ENCODE data around the gene FKBP1B. TPM values are rescaled to one million over a fixed set of nuclear protein-coding genes. Genes with fewer than 3 reads are reported as not detected.
A peak's percentile ranks its signal among the peaks of the same experiment; 100 is the strongest.
"Not testable (repeated sequence)": the region's sequence is repeated elsewhere in the genome, so short reads cannot be mapped to it uniquely, and the experiment has no call there.

FKBP1B gene
- total RNA-seq, 1 donor from 2014 or later: 30.0 TPM

- Histone ChIP-seq H3K36me3 (ENCODE audit: control insufficient read depth, insufficient read depth, low read length) (no peaks in the 10 kb centered on the region), H3K4me3 (ENCODE audit: low read depth, low read length) (no peak overlapping the region), H3K27me3 (ENCODE audit: control insufficient read depth, insufficient read depth, low read length) (no peaks in the 10 kb centered on the region)
- no peak for TF ChIP-seq CTCF (IDR thresholded peaks at IDR 0.05; ENCODE audit: insufficient read depth, low read length, severe bottlenecking)
- FAIRE-seq (no peak), DNase-seq (ENCODE audit: low read depth) (no peak)
These were observed 57.8 kb downstream of the FKBP1B start for GRCh38 chr2:24107336-24107735.

GRCh38 chr2:24109431-24109830 lies 59.9 kb downstream of the FKBP1B start:
- DNase-seq (ENCODE audit: low read depth); H3K36me3 ChIP-seq (ENCODE audit: control insufficient read depth, insufficient read depth, low read length); H3K27me3 ChIP-seq (ENCODE audit: control insufficient read depth, insufficient read depth, low read length); H3K4me3 ChIP-seq (ENCODE audit: low read depth, low read length); FAIRE-seq: not testable (repeated sequence)

GRCh38 chr2:24110660-24111303 lies 61.2 kb downstream of the FKBP1B start:
- Histone ChIP-seq H3K36me3 (ENCODE audit: control insufficient read depth, insufficient read depth, low read length) (no peaks in the 10 kb centered on the region), H3K27me3 (ENCODE audit: control insufficient read depth, insufficient read depth, low read length) (no peaks in the 10 kb centered on the region), H3K4me3 (ENCODE audit: low read depth, low read length) (no peak overlapping the region)
- FAIRE-seq (no peak), DNase-seq (ENCODE audit: low read depth) (no peak)
- TF ChIP-seq CTCF (IDR thresholded peaks at IDR 0.05; ENCODE audit: insufficient read depth, low read length, severe bottlenecking): no peak

GRCh38 chr2:24111407-24111901 lies 61.9 kb downstream of the FKBP1B start:
- no peaks in the 10 kb centered on the region for H3K36me3 ChIP-seq (ENCODE audit: control insufficient read depth, insufficient read depth, low read length)
- DNase-seq (ENCODE audit: low read depth) (peak; percentile 86), FAIRE-seq (no peak)
- no peaks in the 10 kb centered on the region for H3K27me3 ChIP-seq (ENCODE audit: control insufficient read depth, insufficient read depth, low read length)
- no peak for TF ChIP-seq CTCF (IDR thresholded peaks at IDR 0.05; ENCODE audit: insufficient read depth, low read length, severe bottlenecking)
- H3K4me3 ChIP-seq (ENCODE audit: low read depth, low read length): no peak overlapping the region

Other genes with a start within 250 kb of the FKBP1B start
- gene ATAD2B, start 122.6 kb upstream of the FKBP1B start, total RNA-seq: 8.7 and 11.8 TPM in 2 replicates
- 10.5 and 11.6 TPM in 2 replicates for gene UBXN2A, start 109.3 kb upstream of the FKBP1B start, total RNA-seq
- under 0.01 TPM in 1 of 2 replicates, not detected in the other for gene MFSD2B, start 39.7 kb upstream of the FKBP1B start, total RNA-seq
- gene WDCP, start 2.4 kb upstream of the FKBP1B start, total RNA-seq: 4.1 and 7.1 TPM in 2 replicates
- gene SF3B6, start 26.6 kb downstream of the FKBP1B start, total RNA-seq: 202 and 223 TPM in 2 replicates
- gene TP53I3, start 35.1 kb downstream of the FKBP1B start, total RNA-seq: 34.5 and 65.0 TPM in 2 replicates
- under 0.01 and 0.38 TPM in 2 replicates for gene PFN4, start 73.6 kb downstream of the FKBP1B start, total RNA-seq
- 3.2 and 5.0 TPM in 2 replicates for gene FAM228B, start 73.7 kb downstream of the FKBP1B start, total RNA-seq
- gene FAM228A, start 125.3 kb downstream of the FKBP1B start, total RNA-seq: 0.13 TPM in 1 of 2 replicates, not detected in the other

Data from bronchial epithelial cell (primary cell).